Lower leg skin (tissue), 3 donors: ENCODE data around the gene RAPGEF5.

Source experiments
- POLR2A ChIP-seq, 2 donors: fragments of 450-650 bp; IDR thresholded peaks; one replicate each; pipeline ENCODE4 v1.6.1; 2016 to 2017; ENCODE audit warnings: antibody characterized with exemption in 2 of 2, mild to moderate bottlenecking in 1 of 2, moderate library complexity in 1 of 2
- TF ChIP-seq, protein P1 (sequence below), 3 donors: fragments of 450-650 bp; IDR thresholded peaks; one replicate each; pipeline ENCODE4 v1.5.1; 2016; ENCODE audit warnings: antibody characterized with exemption in 3 of 3, mild to moderate bottlenecking in 3 of 3, moderate library complexity in 2 of 3

DNA sequence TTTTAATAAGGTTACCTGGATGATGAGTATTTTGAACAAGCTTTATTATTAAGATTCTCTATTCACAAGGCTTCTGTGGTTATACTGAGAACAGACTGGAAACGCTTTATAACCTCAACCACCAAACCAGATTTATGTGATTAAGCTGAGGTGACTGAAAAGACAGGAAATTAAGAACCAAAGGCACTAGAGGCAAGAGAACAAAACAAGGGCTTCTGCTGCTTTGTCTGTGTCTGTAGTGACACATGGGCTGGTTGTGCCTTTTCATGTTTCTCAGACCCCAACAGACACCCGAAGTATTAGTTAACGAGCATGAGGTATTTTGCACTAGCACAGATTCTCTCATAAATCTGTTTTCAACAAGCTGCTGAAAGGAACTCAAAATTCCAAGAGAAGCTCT, 64.4 kb downstream of the RAPGEF5 start:
- TF ChIP-seq, protein P1, sequence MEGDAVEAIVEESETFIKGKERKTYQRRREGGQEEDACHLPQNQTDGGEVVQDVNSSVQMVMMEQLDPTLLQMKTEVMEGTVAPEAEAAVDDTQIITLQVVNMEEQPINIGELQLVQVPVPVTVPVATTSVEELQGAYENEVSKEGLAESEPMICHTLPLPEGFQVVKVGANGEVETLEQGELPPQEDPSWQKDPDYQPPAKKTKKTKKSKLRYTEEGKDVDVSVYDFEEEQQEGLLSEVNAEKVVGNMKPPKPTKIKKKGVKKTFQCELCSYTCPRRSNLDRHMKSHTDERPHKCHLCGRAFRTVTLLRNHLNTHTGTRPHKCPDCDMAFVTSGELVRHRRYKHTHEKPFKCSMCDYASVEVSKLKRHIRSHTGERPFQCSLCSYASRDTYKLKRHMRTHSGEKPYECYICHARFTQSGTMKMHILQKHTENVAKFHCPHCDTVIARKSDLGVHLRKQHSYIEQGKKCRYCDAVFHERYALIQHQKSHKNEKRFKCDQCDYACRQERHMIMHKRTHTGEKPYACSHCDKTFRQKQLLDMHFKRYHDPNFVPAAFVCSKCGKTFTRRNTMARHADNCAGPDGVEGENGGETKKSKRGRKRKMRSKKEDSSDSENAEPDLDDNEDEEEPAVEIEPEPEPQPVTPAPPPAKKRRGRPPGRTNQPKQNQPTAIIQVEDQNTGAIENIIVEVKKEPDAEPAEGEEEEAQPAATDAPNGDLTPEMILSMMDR (IDR thresholded peaks at IDR 0.05), result no peak
- TF ChIP-seq POLR2A (IDR thresholded peaks at IDR 0.05), result no peak
